H1 (cell line): ENCODE data around the gene HTR3E. TPM values are rescaled to one million over a fixed set of nuclear protein-coding genes. Genes with fewer than 3 reads are reported as not detected.
A peak's percentile ranks its signal among the peaks of the same experiment; 100 is the strongest.

ENCODE experiments used
- JUN ChIP-seq: IDR thresholded peaks from 2 replicates; pipeline ENCODE4 v1.6.1; 2011; ENCODE audit warnings: low read depth, mild to moderate bottlenecking, improper control_type of control experiment, low read length
- NANOG ChIP-seq: IDR thresholded peaks from 2 replicates; pipeline ENCODE4 v1.6.1; 2011; ENCODE audit warnings: low read length, low read depth, mild to moderate bottlenecking, inconsistent platforms; ENCODE audit not compliant: insufficient read depth, poor library complexity, severe bottlenecking
- RFX5 ChIP-seq: IDR thresholded peaks from 2 replicates; pipeline ENCODE4 v1.6.1; 2011; ENCODE audit warnings: low read depth, low read length, improper control_type of control experiment, borderline replicate concordance
- SAP30 ChIP-seq: fragments of 300-600 bp; sonication (generic); IDR thresholded peaks from 2 replicates; pipeline ENCODE4 v1.7.1; 2012; ENCODE audit warnings: low read length, moderate library complexity, mild to moderate bottlenecking, inconsistent platforms; ENCODE audit not compliant: insufficient read depth, insufficient replicate concordance
- SP1 ChIP-seq: IDR thresholded peaks from 2 replicates; pipeline ENCODE4 v1.6.1; 2011; ENCODE audit warnings: low read depth, low read length
- polyA plus RNA-seq, 7 experiments: library from polyadenylated mRNA; depleted of rRNA in 3 of 7; stranded (reverse) in 5 of 7; unstranded in 2 of 7; fragments of >200 nt in 5 of 7; fragments of 200-250 nt in 2 of 7; gene quantifications; 1 replicate in 5 of 7; 2 replicates in 1 of 7; 4 replicates in 1 of 7; pipeline versions ENCODE4 v1.2.1 to v1.2.3, GENCODE V29; 2011 to 2013; ENCODE audit warnings: missing spikeins in 2 of 7, mixed read lengths in 2 of 7
- total RNA-seq: library from RNA; stranded (reverse); fragmentation: NEBNext Ultra II Directional; extraction: Animal tissue kit (Norgen Biotek cat#: 25700); gene quantifications from 2 replicates; pipeline ENCODE4 v1.2.1, GENCODE V29; 2021
- TF ChIP-seq, protein P1 (sequence below): fragments of 300-600 bp; sonication (generic); IDR thresholded peaks from 2 replicates; pipeline ENCODE4 v1.7.1; 2012; ENCODE audit warnings: low read length, moderate library complexity, mild to moderate bottlenecking, inconsistent platforms; ENCODE audit not compliant: insufficient replicate concordance
- TF ChIP-seq, protein P2 (sequence below): IDR thresholded peaks from 2 replicates; pipeline ENCODE4 v1.6.1; 2012; ENCODE audit warnings: low read length, inconsistent platforms

HTR3E gene
- total and polyA plus RNA-seq, 2 of the 8 experiments (the other 6 are each of a cell fraction or from before 2014, with no cell fraction given), result not detected

DNA sequence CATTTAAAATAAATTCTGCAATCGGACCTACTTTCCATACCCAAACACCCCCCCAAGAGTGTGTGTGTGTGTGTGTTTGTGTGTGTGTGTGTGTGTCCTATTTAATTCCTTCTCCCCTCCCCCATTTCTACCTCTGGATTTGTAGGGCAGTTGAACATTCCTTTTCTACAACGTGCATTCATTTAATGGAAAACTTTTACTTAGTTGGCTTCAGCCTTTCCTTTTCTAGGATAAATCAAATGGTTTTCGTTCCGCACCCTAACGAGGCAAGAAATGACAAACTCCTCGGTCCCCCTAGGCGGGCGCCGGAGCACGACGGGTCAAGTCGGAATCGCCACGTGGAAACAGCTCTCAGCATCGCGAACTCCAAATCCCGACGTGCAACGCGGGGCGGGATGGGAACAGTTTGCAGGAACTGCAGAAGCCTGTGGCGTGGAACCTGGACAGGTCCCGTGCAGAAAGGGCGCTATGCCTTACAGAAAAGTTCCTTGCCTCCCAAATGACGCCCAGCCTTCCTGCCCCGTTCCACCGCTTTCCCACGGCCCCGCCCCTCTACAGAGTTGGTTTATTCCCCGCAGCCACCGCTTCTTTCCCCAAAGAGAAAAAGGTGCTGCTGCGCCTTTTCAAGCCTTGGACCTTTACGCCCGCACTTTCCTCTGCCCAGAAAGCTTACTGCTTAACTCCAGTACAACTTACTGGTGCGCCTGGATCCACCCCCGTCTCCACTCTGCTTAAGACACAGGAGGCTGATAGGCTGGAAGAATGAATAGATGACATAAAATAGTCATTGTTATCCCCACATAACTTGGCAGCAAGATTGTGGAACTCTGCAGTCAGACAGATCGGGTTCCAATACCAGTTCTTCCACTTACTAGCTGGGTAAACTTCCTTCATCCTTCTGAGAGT, 37.2 kb downstream of the HTR3E start (continued):
- TF ChIP-seq, protein P1, sequence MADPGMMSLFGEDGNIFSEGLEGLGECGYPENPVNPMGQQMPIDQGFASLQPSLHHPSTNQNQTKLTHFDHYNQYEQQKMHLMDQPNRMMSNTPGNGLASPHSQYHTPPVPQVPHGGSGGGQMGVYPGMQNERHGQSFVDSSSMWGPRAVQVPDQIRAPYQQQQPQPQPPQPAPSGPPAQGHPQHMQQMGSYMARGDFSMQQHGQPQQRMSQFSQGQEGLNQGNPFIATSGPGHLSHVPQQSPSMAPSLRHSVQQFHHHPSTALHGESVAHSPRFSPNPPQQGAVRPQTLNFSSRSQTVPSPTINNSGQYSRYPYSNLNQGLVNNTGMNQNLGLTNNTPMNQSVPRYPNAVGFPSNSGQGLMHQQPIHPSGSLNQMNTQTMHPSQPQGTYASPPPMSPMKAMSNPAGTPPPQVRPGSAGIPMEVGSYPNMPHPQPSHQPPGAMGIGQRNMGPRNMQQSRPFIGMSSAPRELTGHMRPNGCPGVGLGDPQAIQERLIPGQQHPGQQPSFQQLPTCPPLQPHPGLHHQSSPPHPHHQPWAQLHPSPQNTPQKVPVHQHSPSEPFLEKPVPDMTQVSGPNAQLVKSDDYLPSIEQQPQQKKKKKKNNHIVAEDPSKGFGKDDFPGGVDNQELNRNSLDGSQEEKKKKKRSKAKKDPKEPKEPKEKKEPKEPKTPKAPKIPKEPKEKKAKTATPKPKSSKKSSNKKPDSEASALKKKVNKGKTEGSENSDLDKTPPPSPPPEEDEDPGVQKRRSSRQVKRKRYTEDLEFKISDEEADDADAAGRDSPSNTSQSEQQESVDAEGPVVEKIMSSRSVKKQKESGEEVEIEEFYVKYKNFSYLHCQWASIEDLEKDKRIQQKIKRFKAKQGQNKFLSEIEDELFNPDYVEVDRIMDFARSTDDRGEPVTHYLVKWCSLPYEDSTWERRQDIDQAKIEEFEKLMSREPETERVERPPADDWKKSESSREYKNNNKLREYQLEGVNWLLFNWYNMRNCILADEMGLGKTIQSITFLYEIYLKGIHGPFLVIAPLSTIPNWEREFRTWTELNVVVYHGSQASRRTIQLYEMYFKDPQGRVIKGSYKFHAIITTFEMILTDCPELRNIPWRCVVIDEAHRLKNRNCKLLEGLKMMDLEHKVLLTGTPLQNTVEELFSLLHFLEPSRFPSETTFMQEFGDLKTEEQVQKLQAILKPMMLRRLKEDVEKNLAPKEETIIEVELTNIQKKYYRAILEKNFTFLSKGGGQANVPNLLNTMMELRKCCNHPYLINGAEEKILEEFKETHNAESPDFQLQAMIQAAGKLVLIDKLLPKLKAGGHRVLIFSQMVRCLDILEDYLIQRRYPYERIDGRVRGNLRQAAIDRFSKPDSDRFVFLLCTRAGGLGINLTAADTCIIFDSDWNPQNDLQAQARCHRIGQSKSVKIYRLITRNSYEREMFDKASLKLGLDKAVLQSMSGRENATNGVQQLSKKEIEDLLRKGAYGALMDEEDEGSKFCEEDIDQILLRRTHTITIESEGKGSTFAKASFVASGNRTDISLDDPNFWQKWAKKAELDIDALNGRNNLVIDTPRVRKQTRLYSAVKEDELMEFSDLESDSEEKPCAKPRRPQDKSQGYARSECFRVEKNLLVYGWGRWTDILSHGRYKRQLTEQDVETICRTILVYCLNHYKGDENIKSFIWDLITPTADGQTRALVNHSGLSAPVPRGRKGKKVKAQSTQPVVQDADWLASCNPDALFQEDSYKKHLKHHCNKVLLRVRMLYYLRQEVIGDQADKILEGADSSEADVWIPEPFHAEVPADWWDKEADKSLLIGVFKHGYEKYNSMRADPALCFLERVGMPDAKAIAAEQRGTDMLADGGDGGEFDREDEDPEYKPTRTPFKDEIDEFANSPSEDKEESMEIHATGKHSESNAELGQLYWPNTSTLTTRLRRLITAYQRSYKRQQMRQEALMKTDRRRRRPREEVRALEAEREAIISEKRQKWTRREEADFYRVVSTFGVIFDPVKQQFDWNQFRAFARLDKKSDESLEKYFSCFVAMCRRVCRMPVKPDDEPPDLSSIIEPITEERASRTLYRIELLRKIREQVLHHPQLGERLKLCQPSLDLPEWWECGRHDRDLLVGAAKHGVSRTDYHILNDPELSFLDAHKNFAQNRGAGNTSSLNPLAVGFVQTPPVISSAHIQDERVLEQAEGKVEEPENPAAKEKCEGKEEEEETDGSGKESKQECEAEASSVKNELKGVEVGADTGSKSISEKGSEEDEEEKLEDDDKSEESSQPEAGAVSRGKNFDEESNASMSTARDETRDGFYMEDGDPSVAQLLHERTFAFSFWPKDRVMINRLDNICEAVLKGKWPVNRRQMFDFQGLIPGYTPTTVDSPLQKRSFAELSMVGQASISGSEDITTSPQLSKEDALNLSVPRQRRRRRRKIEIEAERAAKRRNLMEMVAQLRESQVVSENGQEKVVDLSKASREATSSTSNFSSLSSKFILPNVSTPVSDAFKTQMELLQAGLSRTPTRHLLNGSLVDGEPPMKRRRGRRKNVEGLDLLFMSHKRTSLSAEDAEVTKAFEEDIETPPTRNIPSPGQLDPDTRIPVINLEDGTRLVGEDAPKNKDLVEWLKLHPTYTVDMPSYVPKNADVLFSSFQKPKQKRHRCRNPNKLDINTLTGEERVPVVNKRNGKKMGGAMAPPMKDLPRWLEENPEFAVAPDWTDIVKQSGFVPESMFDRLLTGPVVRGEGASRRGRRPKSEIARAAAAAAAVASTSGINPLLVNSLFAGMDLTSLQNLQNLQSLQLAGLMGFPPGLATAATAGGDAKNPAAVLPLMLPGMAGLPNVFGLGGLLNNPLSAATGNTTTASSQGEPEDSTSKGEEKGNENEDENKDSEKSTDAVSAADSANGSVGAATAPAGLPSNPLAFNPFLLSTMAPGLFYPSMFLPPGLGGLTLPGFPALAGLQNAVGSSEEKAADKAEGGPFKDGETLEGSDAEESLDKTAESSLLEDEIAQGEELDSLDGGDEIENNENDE, result no peak
- TF ChIP-seq SAP30 (peak; percentile 59), NANOG (no peak), RFX5 (no peak), SP1 (no peak), JUN (no peak)
- TF ChIP-seq, protein P2, sequence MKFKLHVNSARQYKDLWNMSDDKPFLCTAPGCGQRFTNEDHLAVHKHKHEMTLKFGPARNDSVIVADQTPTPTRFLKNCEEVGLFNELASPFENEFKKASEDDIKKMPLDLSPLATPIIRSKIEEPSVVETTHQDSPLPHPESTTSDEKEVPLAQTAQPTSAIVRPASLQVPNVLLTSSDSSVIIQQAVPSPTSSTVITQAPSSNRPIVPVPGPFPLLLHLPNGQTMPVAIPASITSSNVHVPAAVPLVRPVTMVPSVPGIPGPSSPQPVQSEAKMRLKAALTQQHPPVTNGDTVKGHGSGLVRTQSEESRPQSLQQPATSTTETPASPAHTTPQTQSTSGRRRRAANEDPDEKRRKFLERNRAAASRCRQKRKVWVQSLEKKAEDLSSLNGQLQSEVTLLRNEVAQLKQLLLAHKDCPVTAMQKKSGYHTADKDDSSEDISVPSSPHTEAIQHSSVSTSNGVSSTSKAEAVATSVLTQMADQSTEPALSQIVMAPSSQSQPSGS, result no peak
